ENCODE measurements around the gene PARD6B.

DNA sequence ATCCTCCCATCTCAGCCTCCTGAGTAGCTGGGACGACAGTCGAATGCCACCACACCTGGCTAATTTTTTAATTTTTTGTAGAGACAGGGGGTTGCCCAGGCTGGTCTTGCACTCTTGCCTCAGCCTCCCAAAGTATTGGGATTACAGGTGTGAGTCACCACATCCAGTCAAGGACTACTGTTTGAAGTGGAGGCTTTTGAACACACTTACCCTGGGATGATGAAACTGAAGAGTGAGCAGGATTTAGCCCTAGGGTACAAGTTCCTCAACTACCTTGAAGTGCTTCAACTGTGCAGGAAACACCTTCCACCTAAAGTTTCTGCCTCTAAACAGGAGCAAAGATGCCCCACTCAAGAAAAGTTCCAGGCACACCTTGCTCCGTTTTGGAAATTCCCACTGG is 15.7 kb upstream of the PARD6B start:
- TF ChIP-seq, protein P1, sequence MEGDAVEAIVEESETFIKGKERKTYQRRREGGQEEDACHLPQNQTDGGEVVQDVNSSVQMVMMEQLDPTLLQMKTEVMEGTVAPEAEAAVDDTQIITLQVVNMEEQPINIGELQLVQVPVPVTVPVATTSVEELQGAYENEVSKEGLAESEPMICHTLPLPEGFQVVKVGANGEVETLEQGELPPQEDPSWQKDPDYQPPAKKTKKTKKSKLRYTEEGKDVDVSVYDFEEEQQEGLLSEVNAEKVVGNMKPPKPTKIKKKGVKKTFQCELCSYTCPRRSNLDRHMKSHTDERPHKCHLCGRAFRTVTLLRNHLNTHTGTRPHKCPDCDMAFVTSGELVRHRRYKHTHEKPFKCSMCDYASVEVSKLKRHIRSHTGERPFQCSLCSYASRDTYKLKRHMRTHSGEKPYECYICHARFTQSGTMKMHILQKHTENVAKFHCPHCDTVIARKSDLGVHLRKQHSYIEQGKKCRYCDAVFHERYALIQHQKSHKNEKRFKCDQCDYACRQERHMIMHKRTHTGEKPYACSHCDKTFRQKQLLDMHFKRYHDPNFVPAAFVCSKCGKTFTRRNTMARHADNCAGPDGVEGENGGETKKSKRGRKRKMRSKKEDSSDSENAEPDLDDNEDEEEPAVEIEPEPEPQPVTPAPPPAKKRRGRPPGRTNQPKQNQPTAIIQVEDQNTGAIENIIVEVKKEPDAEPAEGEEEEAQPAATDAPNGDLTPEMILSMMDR (IDR thresholded peaks at IDR 0.05) = no peak
- TF ChIP-seq POLR2A (IDR thresholded peaks at IDR 0.05) = no peak

Measured in breast epithelium (tissue), 3 donors.